HL-60 (cell line): ENCODE measurements around the gene GSTO2.

Experiments used
- CTCF ChIP-seq: IDR thresholded peaks from one replicate; pipeline ENCODE4 v1.5.1; 2011; ENCODE audit warnings: low read length, control low read depth, inconsistent platforms; ENCODE audit not compliant: insufficient read depth
- POLR2AphosphoS5 ChIP-seq: IDR thresholded peaks from 2 replicates; pipeline ENCODE4 v1.6.1; 2012; ENCODE audit warnings: low read depth
- TF ChIP-seq, protein P1 (sequence below): IDR thresholded peaks from 2 replicates; pipeline ENCODE4 v1.6.1; 2012; ENCODE audit warnings: low read depth; ENCODE audit not compliant: insufficient replicate concordance

DNA sequence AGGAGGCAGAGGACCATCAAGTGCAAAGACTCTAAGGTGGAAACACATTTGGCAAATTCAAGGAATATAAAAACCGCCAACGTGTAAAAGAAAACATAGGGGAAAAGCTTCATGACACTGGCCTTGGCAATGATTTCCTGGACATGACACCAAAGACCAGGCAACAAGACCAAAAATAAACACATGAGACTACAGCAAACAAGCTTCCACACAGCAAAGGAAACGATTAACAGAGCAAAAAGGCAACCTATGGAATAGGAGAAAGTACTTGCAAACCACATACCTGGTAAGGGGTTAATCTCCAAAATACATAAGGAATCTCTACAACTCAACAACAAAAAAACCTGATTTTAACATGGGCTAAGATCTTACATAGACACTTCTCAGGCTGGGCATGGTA lies 10.8 kb upstream of the GSTO2 start:
- no peak for TF ChIP-seq CTCF
- TF ChIP-seq POLR2AphosphoS5, result no peak
- TF ChIP-seq, protein P1, sequence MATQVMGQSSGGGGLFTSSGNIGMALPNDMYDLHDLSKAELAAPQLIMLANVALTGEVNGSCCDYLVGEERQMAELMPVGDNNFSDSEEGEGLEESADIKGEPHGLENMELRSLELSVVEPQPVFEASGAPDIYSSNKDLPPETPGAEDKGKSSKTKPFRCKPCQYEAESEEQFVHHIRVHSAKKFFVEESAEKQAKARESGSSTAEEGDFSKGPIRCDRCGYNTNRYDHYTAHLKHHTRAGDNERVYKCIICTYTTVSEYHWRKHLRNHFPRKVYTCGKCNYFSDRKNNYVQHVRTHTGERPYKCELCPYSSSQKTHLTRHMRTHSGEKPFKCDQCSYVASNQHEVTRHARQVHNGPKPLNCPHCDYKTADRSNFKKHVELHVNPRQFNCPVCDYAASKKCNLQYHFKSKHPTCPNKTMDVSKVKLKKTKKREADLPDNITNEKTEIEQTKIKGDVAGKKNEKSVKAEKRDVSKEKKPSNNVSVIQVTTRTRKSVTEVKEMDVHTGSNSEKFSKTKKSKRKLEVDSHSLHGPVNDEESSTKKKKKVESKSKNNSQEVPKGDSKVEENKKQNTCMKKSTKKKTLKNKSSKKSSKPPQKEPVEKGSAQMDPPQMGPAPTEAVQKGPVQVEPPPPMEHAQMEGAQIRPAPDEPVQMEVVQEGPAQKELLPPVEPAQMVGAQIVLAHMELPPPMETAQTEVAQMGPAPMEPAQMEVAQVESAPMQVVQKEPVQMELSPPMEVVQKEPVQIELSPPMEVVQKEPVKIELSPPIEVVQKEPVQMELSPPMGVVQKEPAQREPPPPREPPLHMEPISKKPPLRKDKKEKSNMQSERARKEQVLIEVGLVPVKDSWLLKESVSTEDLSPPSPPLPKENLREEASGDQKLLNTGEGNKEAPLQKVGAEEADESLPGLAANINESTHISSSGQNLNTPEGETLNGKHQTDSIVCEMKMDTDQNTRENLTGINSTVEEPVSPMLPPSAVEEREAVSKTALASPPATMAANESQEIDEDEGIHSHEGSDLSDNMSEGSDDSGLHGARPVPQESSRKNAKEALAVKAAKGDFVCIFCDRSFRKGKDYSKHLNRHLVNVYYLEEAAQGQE, result no peak
